Measurements from ENCODE around the gene TSFM.
A peak's percentile ranks its signal among the peaks of the same experiment; 100 is the strongest.

TSFM gene

DNA sequence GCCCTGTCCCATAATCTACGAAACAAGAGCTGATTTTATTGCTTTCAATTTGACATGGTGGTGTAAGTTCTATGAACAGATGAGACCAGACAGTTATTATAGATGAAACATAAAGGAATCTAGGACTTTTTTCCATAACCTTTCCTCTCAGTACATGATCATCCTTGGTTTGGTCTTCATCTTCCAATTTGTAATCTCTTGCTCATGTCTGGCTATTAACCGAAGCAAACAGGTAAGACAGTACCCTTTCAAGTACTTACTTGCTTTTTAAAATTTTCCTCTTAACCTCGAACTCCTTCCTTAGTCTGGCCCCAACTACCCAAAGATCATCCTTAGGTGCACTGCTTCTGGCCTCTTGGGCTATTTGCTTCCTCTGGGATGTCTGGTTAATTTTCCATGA is 36.6 kb upstream of the TSFM start:
- DNase-seq, result no peak

DNA sequence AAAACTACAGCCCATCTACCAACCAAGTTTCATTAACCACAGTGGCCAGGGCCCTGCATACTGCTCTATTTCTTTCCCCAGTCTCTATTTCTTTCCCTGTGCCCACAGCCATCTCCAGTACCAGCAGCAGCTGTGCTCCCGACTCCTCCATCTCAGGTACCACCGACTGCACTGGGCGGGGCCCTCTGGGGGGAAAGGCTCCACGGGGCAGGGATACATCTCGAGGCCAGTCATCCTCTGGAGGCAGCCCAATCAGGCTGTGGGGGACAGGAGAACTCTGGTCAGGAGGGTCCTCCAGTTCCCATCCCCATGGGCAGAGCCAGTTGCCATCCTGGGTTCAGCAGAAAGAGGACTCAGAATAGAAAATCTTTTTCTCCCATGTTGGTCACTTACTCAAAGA is 33.5 kb upstream of the TSFM start:
- DNase-seq, result no peak

DNA sequence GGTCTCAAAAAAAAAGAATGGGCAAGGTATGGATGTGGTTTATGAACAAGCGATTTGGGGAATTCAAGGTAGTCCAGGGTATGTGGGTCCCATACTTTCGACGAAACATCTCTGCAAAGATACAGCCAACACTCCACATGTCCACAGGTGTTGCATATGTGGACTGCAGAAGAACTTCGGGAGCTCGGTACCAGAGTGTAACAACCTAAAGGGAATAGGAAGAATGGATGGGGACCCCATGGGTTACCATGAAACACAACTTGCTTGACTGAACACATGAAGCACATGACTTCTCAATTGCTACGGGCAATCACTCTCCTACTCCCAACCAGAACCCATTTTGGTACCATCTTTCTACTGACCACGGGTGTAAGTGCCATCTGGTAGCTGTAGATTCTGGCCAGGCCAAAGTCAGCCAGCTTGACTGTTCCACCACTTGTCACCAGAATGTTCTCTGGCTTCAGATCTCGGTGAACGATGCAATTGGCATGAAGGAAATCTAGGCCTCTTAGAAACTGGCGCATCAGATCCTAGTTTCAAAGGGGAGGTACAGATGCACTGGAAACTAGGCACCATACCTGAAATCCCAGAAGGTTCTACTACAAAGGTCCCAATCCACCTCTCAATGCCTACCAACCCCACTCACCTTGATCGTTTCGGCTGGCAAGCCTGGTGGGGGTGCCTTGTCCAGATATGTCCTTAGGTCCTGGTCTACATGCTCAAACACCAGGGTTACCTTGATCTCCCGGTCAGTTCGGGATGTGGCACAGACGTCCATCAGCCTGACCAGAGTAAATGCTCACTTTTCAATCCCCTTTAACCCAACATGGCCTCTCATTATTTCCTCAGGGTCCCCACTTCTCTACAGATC is 31.8 kb upstream of the TSFM start:
- no peak for DNase-seq

DNA sequence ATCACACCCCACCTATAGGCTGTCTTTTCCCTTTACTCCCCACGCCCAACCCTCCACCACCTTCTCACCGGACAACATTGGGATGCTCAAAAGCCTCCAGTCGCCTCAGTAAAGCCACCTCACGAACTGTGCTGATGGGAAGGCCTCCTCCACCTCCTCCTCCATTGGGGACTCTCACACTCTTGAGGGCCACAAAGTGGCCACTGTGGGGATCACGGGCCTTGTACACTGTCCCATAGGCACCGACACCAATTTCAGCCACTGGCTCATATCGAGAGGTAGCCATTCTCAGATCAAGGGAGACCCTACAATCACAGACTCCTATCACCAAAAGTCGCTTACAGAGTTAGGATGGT is 31.2 kb upstream of the TSFM start:
- DNase-seq, result no peak

DNA sequence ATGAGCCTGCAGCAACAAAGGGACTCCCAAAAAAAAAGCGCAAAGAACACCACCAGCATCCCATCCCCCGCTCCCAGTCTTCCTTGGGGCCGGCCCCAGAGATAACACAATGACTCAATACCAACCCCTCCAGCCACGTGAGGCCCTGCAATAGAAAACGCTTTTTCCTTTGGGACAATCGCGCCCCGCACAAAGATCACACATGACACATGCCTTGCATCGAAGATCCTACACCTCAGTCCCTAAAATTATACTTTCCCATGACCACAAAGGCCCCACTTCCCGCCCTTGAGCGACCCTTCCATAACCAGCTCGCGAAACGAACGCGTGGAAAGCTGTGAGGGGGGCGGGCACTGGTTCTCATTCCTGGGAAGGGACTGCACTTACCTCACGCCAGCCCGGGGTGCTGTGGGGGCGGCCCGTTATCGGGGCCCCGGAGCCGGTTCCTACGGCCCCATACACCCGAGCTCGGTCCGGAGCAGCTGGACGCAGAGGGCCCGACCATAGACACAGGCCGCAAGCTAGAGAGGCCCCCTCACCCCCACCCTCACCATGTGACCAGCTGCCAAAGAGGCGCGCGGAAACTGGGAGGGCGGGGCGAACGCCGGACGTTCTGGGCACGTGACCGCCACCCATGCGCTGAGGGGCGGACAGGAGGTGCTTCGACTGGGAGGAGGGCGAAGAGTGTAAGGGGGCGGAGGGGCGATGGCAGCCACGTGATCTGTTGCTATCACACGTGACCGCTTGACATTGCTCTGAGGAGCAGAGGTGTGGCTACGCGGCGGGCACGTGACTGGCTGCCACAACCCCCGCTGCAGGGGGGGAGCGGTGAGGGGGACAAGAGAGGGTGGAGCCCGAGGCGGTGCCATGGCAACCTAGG is 30.6 kb upstream of the TSFM start, which contains the start of gene CDK4:
Gene CDK4 (minus strand): TSS at position 523 of the 880 bp plus-strand sequence. CDS start 593 bp downstream, outside the sequence.
- DNase-seq, result peak; percentile 99

DNA sequence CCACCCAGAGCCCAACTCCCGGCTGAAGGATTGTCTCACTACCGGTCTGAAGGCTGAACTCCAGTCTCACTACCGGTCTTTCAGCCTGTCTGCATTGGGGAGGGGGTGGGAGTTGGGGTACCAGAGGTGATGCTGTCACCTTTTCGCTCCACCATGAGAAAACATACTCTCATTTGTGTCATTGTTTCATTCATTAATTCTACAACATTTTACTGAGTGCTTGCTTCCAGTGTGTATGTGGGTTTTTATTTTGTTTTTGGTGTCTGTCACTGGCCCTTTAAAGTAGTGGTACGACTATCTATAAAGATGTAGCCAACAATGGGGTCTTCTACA is 30.0 kb upstream of the TSFM start:
- DNase-seq, result no peak

DNA sequence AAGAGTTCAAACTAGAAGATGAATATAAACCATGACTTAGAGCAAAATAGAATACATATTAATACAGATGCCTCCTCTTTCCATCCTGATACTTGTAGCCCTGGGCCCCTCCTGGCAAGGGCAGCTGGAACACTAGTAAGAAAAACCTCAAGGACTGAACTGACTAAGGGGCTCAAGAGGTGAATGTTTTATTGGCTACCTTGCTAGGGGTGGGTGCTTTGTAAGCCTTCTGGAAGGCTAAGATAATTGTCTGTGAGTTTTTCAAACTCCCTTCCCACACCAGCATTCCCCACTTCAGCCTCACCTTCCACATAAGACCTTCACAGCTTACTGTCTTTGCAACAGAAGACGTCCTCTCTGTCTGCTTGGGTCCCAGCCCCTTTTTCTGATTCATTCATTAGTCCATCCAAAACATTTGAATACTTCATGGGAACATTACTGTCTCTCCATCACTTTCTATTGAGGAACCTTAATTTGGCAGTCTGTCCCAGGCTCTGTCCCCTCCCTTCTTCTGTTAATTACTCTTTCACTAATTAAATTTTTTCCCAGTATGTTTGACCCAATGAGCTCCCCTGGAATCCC is 28.7 kb upstream of the TSFM start:
- DNase-seq, result no peak

DNA sequence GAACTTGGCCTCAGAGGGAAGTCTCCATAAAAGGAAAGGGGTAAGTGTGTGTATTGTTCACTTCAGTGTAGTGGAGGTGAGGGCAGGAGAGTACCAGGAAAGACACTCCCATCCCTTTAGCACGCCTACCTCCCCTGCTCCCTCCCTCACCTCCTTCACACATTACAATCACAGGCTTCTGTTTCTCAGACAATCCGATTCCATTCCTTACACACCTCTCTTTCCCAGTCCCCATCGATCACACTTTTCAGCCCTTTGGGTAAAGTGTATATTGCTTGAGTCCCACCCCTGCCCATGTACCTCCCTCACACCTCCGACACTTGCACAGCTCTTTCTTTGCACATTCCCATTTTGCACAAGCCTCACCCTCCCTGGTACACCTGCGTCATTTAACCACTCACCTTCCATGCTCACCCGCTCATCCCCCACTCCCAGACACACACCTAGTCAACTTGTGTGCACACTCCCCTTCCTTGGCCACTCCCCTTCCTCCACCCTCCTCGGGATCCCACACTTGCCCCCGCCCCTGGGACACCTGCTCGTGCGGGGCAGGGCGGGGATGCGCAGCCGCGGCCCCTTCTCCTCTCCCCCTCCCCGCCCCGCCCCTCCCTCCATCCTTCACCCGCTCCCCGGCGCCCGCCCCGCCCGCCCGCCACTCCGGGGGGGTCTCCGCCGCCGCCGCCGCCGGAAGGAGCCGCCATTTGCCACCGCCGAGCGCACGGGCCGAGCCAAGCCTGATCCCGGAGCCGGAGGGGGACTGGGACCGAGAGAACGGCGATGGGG is 28.0 kb upstream of the TSFM start, which contains the start of gene MARCHF9:
Gene MARCHF9 (plus strand): TSS at position 693 of the 783 bp plus-strand sequence. CDS start 426 bp downstream, outside the sequence.
- peak; percentile 91 for DNase-seq

DNA sequence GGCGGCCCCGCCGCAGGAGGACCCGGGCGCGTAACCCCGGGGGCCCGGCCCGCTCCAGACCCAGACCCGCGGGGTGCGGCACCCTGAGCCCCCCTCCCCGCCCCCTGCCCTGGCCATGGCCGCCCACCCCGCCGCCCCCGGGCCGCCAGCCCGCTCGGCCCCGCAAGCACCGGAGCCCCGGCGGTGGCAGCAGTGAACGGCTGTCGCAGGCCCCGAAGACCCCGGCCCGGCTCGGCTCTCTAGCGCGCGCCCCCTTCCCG is 27.5 kb upstream of the TSFM start:
- no peak for DNase-seq

DNA sequence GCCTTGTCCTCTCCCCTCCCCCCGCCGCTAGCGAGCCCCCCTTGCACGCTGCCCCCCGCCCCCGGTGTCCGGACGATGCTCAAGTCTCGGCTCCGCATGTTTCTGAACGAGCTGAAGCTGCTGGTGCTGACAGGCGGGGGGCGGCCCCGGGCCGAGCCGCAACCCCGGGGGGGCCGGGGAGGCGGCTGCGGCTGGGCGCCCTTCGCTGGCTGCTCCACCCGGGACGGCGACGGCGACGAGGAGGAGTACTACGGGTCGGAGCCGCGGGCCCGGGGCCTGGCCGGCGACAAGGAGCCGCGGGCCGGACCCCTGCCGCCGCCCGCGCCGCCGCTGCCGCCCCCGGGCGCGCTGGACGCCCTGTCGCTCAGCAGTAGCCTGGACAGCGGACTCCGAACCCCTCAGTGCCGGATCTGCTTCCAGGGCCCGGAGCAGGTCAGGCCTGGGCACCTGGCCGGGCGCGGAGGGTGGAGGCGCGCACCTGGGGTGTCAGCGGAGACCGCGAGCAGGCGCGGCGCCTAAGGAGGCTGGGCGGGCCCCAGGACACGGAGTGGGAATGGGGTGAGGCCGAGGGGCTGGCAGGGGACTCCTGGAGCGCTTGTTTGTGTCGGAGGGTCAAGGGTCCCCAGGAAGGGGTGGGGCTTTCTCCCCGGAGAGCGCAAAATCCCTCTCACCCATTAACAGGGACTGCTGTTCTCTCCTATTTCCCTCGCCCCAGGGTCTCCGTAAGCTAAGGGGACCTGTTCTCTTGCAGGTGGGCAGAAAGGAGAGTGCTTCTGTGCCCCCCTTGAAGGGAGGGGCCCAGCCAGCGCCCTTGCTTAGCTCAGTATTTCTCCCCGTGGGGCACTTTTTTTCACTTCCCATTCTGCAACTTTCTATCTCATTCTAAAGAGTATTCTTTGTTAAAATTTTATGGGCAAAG is 26.9 kb upstream of the TSFM start:
- no peak for DNase-seq

DNA sequence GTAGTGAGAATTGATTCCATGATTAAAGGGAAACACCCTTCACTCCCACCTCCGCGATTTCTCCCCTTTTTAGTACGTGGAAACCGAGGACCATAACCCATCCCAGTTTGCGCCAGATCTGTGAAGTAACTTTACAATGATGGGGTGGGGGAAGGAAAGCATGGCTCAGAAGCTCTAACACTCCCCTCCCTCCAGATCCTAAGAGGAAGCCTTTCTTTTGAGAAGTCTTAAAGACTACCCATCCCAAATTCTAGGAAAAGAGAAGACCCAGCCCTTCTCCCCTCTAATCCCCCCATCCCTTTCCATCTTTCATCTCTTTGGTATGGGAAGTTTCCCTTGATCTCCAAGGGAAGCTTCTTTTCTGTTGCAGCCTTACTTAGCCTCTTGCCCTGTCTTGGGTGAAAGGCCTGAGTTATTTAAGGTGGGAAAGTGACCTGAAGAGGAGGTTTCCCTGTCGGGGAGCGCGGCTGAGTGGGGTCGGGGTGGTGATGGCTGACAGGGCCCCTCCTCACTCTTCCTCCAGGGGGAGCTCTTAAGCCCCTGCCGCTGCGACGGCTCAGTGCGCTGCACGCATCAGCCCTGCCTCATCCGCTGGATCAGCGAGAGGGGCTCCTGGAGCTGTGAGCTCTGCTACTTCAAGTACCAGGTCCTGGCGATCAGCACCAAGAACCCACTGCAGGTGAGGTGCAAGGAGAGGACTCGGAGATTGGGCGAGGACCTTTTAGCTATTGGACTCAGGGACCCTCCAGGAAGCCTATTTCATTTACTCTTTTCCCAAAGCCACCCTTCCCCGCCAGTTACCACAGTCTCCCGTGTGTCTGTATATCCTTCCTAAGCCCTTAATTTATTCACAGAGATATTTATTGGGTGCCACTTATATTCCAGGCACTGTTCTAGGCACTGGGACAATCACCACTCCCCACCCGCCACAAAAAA is 25.9 kb upstream of the TSFM start:
- DNase-seq, result no peak

DNA sequence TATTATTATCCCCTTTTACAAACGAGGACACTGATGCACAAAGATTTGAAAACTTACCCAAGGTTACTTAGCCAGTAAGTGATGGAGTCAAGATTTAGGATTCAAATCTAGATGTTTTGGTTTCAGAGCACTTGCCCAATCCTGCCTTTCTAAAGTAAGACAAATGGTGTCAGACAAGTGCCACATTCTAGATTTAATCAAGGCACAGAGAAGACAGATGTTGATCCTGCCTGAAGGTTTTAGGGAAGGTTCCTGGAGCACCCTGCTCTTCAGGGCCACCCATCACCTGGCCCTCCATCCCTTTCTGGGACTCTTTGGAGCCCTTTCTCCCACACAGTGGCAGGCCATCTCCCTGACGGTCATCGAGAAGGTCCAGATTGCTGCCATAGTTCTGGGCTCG is 24.8 kb upstream of the TSFM start:
- DNase-seq, result no peak

DNA sequence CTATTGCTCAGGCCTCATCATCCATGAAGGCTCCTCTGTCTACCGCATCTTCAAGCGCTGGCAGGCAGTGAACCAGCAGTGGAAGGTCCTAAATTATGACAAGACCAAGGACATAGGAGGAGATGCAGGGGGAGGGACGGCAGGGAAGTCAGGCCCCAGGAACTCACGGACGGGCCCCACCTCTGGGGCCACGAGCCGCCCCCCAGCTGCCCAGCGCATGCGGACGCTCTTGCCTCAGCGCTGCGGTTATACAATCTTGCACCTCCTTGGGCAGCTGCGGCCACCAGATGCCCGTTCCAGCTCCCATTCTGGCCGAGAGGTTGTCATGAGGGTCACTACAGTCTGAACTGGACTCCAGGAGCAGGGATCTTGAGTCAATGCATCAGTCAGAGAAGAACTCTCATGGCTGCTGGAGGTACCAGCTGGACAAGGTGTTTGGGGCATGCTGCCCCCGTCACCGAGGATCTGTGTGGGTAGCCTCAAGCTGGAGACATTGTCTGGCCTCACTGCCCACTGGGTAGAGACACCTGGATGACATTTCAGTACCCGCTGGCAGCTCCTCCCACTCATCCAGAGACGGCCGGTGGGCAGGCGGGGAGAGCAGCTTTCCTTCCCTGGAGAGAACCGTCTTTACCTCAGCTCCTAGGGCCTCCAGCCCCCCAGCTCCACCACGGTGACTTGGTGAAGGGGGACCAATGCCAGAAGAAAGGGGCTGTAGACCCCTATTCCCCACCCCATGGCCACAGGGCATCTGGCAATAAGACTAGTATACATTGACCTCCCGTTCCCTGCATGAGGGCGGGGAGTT is 23.8 kb upstream of the TSFM start:
- DNase-seq, result no peak

DNA sequence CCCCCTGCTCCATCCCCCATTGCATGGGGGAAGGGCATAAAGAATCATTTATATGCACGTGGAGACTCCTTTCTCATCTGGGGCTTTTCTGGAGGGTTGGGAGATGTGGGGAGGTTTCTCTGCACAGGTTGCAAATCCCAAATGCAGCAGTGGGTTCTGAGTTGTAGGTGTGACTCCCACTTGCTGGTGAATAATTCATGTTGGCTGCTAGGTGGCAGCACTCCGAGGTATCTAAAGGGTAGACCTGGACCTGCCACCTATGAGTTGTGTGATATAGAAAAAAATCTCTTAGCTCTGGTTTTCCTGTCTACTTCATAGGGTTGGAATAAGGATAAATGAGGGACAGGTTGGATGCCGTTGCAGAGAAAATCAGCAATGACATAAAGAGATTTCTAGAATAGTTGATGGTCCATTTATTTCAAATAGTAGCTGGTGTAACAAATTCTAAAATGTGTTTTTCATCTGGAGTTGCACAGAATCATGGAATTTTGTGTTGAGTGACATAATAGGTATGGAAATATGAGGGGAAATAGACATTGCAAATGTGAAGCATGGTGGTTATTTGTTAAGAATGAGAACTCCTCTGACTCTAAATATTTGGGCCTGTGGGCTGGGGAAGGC is 23.1 kb upstream of the TSFM start:
- DNase-seq, result peak; percentile 22

DNA sequence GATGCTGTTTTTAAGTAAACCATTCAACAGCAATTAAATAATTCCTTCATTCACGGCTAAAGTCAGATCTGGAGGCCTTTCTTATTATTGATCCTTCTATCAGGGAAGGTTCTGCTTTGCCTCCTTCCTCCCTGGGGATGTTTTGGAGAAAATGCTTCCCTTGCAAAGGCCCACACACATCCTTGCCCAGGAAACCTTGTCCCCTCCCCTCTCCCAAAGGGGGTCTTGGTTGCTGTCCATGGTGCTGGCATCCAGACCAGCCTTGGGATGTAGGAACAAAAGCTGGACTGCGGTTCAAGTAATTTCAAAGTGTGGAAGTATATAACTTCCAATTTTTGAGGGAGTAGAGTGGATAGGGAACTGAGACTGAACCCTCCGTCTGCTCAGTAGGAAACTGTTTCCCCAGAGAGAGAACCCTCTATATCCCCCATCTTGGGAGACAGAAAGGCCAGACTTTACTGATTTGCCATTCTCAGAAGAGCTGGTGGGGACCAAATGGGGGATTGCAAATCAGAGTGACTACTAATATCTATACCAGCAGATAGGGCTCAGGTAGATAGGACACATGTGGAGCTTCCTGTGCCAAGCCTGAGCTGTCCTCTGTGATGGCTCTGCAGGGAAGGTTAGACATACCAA is 22.1 kb upstream of the TSFM start:
- no peak for DNase-seq

DNA sequence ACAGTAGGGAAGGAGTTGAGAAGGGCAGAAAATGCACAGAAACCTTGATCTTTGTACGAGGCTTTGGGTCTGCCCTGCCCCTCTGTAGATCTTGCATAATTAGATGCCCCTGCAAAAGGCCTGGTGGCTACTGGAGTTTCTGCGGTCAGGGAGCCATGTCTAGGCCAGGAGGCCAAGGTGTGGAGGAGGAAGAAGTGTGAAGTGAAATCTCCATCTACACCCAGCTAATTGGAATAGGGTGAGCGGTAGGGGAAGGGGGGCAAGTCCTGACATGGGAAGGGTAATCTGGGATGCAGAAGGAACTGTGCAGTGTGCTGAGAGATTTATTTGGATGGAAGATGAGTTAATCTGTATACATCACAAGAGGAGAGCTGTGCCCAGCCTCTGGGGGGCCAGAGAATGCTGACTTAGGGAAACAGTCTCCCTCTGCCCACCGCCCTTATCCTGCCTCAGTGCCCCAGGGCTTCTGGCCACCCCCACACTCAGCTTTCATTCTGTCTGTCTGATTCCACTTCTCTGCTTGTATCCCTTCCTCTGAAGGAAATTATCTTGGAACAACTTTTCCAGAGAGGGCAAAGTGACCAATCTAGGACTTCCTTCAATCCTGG is 21.1 kb upstream of the TSFM start:
- DNase-seq, result no peak

DNA sequence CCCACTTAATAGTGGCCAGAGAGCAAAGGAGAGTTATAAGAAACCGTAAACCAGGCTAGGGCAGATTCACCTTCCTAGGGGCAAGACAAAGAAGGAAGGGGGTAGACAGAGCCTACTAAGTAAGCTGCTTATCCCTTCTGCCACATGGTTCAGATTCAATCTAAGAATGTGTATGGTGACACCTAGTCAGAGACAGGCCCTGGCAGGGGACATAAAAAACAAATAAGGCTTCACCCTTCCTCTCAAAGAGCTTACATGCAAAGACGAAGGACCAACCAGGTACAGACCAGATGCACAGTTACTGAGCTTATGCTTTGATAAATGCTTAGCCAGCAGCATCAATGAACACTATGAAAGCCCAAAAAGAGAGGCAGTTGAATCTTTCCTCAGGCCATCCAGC is 20.1 kb upstream of the TSFM start:
- no peak for DNase-seq

DNA sequence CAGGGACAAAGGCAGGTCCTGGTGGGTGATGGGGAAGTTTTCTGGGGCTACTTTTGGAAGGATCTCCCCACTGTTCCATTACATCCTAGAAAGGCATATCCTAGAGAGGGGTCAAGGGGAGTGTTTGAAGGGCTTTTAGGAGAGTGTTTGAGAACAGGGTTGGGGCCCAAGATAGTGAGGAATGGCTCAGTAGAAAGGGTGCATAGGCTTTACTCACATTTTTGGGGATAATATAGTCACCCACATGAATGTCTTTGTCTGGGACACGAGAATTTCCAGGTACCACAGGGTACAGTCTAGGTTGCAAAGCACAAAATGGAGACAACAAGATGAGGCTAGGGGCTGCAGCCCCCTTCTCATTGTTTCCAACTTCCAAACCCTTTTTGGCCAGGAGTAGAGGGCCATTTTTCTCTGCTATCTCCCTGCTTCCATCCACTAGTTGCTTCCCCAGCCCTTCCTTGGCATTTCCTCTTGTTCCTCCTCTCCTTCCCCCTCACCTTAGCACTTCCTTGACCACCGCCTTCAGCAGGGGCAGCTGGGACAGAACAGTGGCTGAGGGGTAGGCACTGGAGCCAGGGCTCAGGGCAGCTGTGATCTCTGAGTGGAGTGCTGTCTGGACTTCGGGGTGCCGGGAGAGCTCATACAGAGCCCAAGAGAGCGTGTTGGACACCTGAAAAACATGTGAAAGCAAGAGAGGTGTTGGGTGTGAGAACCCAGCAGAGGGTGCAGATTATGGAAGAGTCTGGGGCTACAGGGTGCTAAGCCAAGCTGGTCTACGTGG is 18.5 kb upstream of the TSFM start:
- no peak for DNase-seq

All from NCI-H345 (cell line).